SKM-1 treated with dmso at 0.1 percent for 144 hours (cell line): ENCODE measurements around the gene GPS2.
A peak's percentile ranks its signal among the peaks of the same experiment; 100 is the strongest.

ENCODE experiments used
- DNase-seq: peaks from one replicate; lab custom pipeline; 2025; ENCODE audit not compliant: unreplicated experiment; lab: John Stamatoyannopoulos, UW

Gene GPS2

DNA sequence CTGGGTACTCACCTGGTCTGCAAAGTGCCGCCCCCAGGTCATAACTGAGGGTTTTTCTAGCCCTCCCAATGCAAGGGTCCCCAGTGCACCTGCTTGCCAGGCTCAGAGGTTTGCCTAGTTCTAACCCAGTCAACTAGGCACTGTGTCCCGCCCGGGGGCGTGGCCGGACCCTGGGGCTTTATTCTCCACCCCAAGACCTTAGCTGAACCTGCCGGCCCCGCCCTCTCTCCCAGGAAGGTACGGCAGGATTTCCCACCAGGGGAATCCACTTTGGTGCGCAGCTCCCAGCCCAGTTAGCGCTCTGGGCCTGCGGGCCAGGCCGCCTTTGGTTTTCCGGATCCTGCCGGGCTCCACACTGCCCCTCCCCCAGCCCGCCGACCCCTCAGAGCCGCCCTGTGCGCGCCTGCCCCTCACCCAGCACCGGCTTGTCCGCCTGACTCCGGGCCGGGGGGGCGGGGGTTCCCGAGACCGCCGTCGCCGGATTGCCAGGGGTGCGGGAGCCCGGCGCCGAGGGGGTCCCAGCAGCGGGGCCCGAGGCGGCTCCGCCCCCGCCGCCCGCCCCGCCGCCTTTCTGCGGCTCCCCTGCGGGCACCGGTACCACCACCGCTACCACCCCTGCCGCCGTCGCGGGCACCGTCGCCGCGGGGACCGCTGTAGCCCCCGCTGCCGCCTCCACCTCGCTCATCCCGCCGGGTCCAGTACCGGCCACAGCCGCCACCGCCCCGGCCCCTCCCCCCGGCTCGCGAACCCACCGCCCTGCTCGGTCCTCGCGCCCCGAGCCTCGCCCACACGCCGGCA, 21.1 kb downstream of the GPS2 start:
- DNase-seq = no peak

DNA sequence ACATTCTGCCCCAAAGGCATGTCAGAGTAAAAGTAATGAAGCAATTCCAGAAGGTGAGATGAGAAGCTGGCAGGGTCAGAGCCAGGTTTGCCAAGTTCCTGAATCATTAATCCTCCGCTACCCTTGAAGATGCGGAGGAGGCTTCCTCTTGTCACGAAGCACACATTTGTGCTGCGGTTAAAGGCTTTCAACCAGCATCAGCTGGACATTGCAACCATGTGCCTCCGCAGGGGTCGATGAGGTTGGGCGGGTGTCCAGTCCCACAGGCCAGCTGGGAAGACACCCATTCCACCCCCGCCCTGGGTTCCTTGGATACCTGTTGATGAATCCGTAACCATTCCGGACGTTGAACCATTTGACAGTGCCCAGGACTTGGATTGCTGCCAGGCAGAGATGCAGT, 22.0 kb downstream of the GPS2 start:
- DNase-seq = no peak

DNA sequence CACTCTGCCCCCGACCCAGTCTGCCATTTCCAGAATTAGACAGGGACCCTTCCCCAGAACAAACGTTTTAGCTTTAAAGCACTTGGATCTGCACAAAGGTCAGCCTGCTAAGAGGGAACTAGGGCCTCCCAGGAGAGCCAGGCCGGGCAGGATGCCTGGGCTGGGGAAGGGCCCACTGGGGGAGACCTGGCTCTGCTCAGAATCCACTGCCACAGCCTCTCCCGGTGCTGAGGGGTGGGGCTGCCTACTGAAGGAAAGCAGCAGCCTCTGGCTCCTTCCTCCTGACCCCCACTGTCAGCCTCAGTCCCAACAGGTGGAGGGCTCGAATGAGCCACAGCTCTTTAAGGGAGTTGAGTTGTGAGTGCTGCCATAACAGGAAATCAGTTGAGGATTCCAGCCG, 22.4 kb downstream of the GPS2 start:
- no peak for DNase-seq

DNA sequence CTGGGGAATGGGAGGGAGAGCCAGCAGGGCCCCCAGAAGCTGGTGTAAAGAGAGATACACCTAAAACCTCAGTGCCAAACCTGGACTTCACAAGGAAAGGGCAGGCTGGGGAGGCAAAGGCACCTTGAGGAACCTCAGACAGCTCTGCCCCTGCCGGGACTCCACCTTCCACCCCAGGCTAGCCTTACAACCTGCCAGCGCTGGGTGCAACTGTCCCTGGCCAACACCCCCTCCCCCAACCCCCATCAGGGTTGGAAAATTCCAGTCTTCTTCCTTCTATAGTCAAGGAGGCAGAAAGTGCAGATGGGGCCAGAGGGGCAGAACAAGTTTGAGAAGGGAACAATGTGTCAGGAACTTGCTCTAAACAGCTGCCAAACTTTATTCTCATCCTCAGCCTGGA, 23.0 kb downstream of the GPS2 start:
- no peak for DNase-seq

DNA sequence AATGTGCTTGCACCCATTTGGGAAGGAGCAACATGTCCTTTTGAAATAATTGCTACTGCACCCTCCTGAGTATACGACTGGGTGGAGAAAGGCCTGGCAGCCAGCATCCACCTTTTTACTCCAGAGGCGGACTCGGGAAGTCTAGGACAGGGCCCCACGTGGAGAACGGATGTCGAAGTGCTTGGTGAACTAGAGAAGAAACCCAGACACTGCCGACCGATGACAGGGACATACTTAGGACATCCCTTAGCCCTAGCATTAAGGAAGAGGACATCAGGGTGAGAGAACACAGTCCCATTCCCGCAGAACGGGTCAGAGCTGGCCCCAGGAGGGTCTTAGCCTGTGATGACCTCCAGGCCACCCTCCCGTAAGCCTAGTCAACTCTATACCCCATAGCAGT, 24.5 kb downstream of the GPS2 start:
- no peak for DNase-seq

DNA sequence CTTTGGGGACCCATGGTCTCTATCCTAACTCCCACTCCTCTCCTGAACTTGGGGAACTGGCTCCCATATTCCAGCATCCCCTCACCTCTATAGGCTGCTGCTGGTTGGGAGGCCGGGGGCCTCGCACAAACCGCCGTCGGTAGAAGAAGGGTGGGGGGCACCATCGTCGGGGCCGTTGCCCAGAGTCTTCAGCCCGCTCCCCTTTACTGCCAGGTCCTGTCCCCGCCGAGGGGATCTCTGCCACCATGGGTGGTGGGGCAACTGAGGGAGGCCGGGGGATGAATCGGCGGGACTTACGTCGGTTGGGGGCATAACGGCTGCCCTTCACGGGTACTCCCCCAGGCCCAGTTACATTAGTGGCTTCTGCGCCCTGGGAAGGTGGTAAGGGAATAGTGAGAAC, 25.0 kb downstream of the GPS2 start:
- no peak for DNase-seq

DNA sequence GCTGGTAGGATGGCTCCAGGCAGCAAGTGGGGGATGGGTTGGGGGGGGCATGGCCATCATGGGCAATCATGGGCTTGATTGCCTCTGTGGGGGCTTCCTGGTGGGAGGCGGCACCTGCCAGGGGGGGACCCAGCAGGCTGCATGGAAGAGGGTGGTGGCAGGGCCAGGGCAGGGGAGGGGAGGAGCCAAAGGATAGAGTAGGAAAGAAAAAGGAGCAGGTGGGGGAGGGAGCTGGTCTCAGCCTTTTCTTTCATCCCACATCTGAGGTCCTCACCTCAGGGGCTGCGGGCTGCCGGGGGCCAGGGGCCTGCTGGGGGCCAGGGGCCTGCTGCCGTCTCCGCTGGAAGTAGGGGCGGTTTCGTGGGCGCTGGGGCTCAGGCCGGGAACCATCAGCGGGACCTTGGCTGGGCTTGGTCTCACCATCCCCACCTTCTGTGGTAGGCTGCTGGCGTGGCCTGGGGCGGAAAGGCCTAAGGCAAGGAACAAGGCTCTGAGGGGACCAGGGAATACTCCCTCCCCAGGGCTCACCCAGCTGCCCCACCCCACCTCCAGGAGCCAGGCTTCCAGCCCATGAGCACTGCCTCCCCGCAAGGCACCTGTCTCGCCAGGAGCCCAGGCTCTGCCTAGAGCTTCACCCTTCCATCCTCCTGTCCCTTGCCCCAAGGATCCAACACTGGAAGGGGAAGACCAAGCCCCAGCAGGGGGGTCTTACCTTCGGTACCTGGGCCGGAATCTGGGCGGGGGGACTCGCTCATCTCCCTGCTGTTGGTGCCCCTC, 25.7 kb downstream of the GPS2 start:
- DNase-seq = no peak

DNA sequence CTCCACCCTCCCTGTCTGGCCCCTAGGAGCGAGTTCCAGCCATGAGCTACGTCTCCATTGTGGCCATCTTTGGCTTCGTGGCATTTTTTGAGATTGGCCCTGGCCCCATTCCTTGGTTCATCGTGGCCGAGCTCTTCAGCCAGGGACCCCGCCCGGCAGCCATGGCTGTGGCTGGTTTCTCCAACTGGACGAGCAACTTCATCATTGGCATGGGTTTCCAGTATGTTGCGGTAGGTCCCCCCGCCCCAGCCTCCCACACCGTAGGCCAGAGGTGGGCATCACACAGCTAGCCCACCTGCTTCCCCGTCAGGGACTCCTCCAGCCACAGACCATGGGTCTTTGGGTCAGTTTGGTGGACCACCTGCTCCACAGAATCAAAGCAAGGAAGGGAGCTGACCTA, 29.5 kb downstream of the GPS2 start:
- no peak for DNase-seq

DNA sequence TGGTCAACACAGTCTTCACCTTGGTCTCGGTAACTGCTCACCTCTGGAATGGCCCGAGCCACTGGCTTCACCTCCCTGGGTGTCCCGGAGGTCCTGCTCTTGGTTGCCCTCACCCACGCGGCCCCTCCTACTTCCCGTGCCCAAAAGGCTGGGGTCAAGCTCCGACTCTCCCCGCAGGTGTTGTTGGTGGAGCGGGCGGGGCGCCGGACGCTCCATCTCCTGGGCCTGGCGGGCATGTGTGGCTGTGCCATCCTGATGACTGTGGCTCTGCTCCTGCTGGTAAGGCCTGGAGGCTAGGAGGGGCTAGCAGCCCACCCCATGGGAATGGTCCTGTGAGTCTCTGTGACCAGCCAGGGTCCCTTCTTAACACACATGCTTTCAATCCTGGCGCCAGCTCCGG, 30.2 kb downstream of the GPS2 start:
- no peak for DNase-seq

DNA sequence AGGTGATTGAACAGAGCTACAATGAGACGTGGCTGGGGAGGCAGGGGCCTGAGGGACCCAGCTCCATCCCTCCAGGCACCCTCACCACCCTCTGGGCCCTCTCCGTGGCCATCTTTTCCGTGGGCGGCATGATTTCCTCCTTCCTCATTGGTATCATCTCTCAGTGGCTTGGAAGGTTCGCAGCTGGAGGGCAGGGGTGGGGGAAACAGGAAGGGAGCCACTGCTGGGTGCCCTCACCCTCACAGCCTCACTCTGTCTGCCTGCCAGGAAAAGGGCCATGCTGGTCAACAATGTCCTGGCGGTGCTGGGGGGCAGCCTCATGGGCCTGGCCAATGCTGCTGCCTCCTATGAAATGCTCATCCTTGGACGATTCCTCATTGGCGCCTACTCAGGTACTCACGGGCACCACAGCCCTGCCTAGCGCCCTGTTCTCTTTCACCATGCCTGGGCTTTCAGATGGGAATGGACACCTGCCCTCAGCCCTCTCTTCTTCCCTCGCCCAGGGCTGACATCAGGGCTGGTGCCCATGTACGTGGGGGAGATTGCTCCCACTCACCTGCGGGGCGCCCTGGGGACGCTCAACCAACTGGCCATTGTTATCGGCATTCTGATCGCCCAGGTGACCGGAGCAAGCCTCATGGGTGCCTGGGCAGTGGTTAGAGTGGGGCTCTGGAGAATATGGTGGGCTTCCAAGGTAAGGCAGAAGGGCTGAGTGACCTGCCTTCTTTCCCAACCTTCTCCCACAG, 31.5 kb downstream of the GPS2 start:
- DNase-seq = no peak

DNA sequence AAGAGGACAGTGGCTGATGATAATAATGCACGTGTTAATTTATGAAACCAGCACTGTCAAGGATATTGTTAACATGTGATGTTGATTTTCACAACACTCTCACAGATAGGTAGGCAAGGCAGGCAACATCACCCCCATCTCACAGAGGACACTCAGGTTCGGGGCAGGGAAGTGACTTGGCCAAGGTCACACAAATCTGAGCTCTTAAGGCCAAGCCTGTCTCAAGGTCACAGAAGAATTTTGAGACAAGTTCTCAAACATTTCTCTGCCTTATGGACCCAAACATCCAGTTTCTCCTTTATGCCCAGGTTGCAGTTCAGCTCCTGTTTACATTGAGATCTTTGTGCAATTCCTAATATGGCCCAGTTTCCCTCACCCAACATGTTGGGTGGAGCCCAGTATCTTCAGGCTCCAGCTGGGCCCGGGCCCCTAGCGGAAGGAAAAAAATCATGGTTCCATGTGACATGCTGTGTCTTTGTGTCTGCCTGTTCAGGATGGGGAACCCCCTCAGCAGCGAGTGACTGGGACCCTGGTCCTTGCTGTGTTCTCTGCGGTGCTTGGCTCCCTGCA, 32.3 kb downstream of the GPS2 start:
- no peak for DNase-seq

DNA sequence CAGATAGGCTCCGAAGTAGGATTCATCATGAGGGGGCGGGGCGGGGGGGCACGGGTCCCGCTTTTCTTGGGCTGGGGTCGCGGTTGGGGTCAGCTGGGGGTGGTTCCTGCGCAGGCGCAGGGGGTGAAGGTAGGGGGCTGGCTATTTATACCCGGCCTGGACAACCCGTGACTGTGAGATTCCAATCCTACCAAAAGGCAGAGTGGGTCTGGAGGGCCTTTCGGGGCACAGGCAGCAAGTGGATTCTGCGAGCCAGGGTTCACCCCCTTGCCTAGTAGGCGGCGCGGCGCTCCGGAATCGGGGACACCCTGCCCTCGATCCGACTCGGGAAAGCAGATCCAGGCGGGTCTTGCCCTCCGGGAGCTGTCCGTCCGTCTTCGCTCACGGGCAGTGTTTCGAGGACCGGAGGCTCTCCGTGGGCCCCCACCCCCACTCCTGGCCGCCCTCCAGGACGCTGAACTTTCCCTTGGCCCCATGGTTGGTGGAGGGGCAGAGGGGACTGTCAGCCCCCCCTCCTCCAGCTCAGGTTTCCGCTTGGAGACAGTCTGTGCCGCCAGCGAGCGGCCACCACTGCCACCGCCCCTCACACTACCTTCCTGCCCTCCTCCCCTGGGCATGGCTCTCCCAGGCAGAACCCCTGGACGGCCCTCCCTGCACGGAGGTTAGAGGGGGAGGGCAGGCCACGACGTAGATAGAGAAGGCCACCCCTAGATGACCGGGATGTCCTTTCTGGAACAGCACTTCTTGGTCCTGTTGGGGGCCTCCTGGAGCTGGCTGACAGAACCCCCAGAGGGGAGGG, 33.0 kb downstream of the GPS2 start:
- DNase-seq = no peak

DNA sequence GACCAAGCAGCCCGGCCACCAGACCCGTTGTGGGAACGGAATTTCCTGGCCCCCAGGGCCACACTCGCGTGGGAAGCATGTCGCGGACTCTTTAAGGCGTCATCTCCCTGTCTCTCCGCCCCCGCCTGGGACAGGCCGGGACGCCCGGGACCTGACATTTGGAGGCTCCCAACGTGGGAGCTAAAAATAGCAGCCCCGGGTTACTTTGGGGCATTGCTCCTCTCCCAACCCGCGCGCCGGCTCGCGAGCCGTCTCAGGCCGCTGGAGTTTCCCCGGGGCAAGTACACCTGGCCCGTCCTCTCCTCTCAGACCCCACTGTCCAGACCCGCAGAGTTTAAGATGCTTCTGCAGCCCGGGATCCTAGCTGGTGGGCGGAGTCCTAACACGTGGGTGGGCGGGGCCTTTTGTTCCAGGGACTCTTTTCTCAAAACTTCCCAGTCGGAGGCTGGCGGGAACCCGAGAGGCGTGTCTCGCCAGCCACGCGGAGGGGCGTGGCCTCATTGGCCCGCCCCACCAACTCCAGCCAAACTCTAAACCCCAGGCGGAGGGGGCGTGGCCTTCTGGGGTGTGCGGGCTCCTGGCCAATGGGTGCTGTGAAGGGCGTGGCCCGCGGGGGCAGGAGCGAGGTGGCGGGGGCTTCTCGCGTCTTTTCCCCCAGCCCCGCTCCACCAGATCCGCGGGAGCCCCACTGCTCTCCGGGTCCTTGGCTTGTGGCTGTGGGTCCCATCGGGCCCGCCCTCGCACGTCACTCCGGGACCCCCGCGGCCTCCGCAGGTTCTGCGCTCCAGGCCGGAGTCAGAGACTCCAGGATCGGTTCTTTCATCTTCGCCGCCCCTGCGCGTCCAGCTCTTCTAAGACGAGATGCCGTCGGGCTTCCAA, 33.8 kb downstream of the GPS2 start, which contains the start of gene SLC2A4:
TSS of gene SLC2A4 (plus strand) at position 645 of the 879 bp plus-strand sequence. CDS start at position 862, 217 bp downstream.
- DNase-seq = peak; percentile 65

DNA sequence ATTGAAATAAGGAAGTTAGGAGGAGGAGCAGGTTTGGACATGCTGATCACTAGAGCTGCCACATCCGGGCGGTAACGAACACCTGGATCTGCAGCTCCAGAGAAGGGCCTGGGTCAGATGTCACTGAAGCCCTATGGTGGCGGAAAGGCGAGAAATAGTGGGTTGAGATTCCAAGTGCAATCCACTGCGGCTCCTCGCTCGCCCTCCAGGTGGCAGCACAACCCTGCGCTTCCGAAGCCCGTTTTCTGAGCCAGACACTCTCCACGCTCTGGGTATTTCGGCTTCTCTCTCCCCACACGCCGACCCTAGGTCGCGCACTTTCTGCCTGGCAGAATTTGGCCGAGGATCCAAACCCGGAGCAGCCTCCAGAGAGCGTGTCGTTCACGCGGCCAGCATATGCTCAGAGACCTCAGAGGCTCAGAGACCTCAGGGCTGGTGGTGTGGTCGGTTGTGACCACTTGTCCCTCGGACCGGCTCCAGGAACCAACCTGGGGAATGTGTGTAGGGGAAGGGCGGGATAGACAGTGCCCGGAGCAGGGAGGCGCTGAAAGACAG, 34.6 kb downstream of the GPS2 start:
- DNase-seq = peak; percentile 37

DNA sequence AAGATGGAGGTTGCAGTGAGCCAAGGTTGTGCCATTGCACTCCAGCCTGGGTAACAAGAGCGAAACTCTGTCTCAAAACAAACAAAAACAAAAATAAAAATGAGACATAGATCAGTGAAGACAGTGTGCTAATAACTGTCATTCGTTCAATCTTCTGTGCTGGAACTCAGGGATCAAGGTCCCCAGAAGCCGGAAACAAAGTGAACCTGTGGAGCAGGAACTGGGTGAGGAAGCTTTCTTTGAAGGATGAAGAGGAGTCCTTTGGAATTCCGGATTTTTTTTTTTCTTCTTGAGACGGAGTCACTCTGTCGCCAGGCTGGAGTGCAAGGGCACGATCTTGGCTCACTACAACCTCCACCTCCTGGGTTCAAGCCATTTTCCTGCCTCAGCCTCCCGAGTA, 35.7 kb downstream of the GPS2 start:
- no peak for DNase-seq

DNA sequence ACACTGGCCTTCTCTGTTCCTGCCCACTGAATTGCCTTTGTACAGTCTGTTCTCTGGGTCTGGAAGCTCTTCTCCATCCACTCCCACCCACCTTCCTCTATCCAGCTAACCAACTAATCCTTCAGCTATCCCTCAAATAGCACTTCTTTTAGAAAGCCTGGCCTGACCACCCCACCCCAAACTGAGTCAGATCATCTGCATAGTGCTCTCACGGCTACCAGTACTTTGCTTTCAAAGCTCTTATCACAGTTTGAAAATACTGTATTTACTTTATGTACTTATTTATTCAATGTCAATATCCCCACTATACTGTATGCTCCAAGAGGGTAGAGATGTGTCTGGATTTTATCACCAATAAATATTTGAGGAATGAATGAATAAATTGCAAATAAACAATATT, 48.4 kb downstream of the GPS2 start:
- DNase-seq = no peak

DNA sequence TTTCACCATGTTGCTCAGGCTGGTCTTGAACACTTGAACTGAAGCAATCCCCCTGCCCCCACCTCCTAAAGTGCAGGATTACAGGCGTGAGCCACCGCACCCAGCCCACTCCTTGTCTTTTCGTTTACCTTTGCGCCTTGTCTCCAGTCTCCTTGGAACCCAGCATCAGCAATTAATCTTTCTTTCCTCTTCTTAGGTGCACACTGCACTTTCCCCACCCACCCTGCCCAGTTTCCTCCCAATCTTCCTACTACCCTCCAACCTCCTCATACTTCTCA, 51.4 kb downstream of the GPS2 start:
- no peak for DNase-seq

DNA sequence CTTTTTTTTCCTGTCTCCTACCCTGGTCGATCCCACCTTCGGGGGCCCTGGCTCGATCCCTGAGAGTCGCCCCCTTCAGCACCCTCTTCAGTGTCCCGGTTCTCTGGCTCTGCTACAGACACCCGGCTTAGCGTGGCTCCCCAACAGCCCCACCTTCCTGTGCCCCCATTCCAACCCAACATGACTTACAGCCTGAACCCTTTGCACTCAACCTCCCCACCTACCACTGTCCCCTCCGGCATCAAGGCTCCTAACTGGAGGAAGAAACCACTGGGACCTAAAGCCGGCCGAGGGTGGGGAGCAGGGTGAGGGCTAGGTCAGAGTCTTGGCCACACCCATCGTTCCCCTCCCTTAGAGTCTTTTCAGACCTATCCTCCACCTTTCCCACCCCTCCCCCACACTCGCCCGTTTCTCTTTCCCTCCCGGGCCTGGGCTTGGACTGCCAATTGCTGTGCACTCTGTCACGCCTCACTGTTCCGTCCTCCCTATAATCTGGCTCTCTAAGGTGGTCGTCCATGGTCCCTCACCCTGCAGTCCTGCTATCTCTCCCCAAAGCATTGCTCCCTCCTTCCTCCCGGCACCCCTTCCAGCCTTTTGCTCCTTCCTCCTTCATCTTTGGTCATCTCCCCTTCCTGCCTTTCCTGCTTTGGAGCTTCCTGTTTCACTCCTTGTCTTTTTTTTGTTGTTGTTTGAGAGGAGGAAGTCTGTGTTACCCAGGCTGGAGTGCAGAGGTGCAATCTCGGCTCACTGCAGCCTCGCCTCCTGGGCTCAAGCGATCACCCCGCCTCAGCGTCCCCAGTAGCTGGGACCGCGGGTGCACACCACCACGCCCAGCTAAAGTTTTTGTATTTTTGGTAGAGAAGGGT, 52.0 kb downstream of the GPS2 start:
- DNase-seq = no peak
